Measurements from ENCODE around the gene OR10H3.

Gene OR10H3

DNA sequence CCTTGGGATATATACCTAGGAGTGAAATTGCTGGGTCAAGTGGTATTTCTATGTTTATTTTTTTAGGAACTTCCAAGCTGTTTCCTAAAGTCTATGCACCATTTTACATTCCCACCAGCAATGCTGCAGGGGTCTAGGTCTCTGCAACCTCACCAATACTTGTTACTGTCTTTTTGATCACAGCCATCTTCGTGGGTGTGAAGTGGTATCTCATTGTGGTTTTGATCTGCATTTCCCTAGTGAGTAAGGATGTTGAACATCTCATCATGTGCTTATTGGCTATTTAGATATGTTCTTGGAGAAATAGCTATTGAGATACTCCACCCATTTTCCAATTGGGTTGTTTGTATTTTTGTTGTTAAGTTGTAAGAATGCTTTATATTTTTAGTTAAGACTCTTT is 7.2 kb upstream of the OR10H3 start:
- TF ChIP-seq CTCF (IDR thresholded peaks at IDR 0.05; ENCODE audit: insufficient read depth, low read length, poor library complexity, severe bottlenecking): no peak
- TF ChIP-seq EZH2phosphoT487 (conservative IDR thresholded peaks at IDR 0.05; ENCODE audit: low read length): no peak
- Histone ChIP-seq H3K36me3 (ENCODE audit: low read length) (no peaks in the 10 kb centered on the region), H3K9me3 (ENCODE audit: insufficient read depth, low read length) (no peaks in the 10 kb centered on the region), H2AFZ (ENCODE audit: low read depth, low read length, severe bottlenecking) (no peak overlapping the region), H3K4me3 (ENCODE audit: insufficient read depth, low read length, poor library complexity, severe bottlenecking) (no peak overlapping the region), H3K27ac (ENCODE audit: low read depth, low read length) (no peak overlapping the region), H3F3A (ENCODE audit: insufficient read depth) (no peaks in the 10 kb centered on the region), H4K20me1 (ENCODE audit: low read depth, low read length) (no peaks in the 10 kb centered on the region), H3K4me2 (ENCODE audit: low read depth, low read length, poor library complexity, severe bottlenecking) (no peak overlapping the region), H3K9ac (ENCODE audit: low read length) (no peak overlapping the region), H3K9me2 (replicated peaks; ENCODE audit: insufficient read depth, low read length) (no peaks in the 10 kb centered on the region), H3K27me3 (ENCODE audit: low read length) (no peaks in the 10 kb centered on the region), H3K79me2 (ENCODE audit: insufficient read depth, low read length) (no peaks in the 10 kb centered on the region)

- no peaks in the 10 kb centered on the region for H3K79me2 ChIP-seq (ENCODE audit: insufficient read depth, low read length)
- no peaks in the 10 kb centered on the region for H4K20me1 ChIP-seq (ENCODE audit: low read depth, low read length)
- no peak overlapping the region for H2AFZ ChIP-seq (ENCODE audit: low read depth, low read length, severe bottlenecking)
- H3K27ac ChIP-seq (ENCODE audit: low read depth, low read length): no peak overlapping the region
- TF ChIP-seq EZH2phosphoT487 (conservative IDR thresholded peaks at IDR 0.05; ENCODE audit: low read length): no peak
- TF ChIP-seq CTCF (IDR thresholded peaks at IDR 0.05; ENCODE audit: insufficient read depth, low read length, poor library complexity, severe bottlenecking): no peak
- H3K4me2 ChIP-seq (ENCODE audit: low read depth, low read length, poor library complexity, severe bottlenecking): no peak overlapping the region
- H3K36me3 ChIP-seq (ENCODE audit: low read length): no peaks in the 10 kb centered on the region
- H3K4me3 ChIP-seq (ENCODE audit: insufficient read depth, low read length, poor library complexity, severe bottlenecking): no peak overlapping the region
- no peaks in the 10 kb centered on the region for H3K9me3 ChIP-seq (ENCODE audit: insufficient read depth, low read length)
- no peaks in the 10 kb centered on the region for H3K9me2 ChIP-seq (replicated peaks; ENCODE audit: insufficient read depth, low read length)
- H3F3A ChIP-seq (ENCODE audit: insufficient read depth): no peaks in the 10 kb centered on the region
- no peak overlapping the region for H3K9ac ChIP-seq (ENCODE audit: low read length)
- no peaks in the 10 kb centered on the region for H3K27me3 ChIP-seq (ENCODE audit: low read length)
Observed at GRCh38 chr19:15732388-15732787, 5.4 kb upstream of the OR10H3 start.

DNA sequence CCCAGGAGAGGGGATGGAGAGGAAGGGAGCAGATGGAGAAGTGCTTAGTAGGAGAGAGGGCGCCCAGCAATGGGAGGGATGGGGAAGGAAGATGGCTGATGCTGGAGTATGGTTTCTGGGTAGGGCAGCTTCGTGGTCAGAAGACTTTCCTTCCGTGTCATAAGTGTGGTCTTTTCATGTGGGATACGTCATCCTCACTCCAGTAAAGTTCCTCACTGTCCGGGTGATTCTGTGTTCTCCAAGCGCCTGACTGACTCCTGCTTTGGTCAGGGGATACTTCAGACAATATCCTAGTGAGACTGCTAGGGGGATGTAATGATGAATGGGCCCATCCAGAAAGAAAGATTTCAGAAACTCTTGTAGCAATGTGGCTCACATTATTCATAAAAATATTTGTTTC is 3.9 kb upstream of the OR10H3 start:
- no peaks in the 10 kb centered on the region for H3K9me2 ChIP-seq (replicated peaks; ENCODE audit: insufficient read depth, low read length)
- H3K36me3 ChIP-seq (ENCODE audit: low read length): no peaks in the 10 kb centered on the region
- TF ChIP-seq EZH2phosphoT487 (conservative IDR thresholded peaks at IDR 0.05; ENCODE audit: low read length) (no peak), CTCF (IDR thresholded peaks at IDR 0.05; ENCODE audit: insufficient read depth, low read length, poor library complexity, severe bottlenecking) (no peak)
- H3K79me2 ChIP-seq (ENCODE audit: insufficient read depth, low read length): no peaks in the 10 kb centered on the region
- no peaks in the 10 kb centered on the region for H3F3A ChIP-seq (ENCODE audit: insufficient read depth)
- no peak overlapping the region for H3K4me3 ChIP-seq (ENCODE audit: insufficient read depth, low read length, poor library complexity, severe bottlenecking)
- no peak overlapping the region for H3K27ac ChIP-seq (ENCODE audit: low read depth, low read length)
- no peaks in the 10 kb centered on the region for H3K9me3 ChIP-seq (ENCODE audit: insufficient read depth, low read length)
- H4K20me1 ChIP-seq (ENCODE audit: low read depth, low read length): no peaks in the 10 kb centered on the region
- H3K4me2 ChIP-seq (ENCODE audit: low read depth, low read length, poor library complexity, severe bottlenecking): no peak overlapping the region
- no peaks in the 10 kb centered on the region; the same call in 1 of the 2 replicates for H3K27me3 ChIP-seq (ENCODE audit: low read length)
- no peak overlapping the region for H3K9ac ChIP-seq (ENCODE audit: low read length)
- no peak overlapping the region for H2AFZ ChIP-seq (ENCODE audit: low read depth, low read length, severe bottlenecking)
